HepG2 (cell line): ENCODE results near the gene CD300LF. TPM values are rescaled to one million over a fixed set of nuclear protein-coding genes. Genes with fewer than 3 reads are reported as not detected.

Experiments used
- ATAC-seq: fragments of 200-7000 bp; cut with Tn5 transposase; 3 replicates; pipeline ENCODE4 v1.9.1; 2020; ENCODE audit warnings: mild to moderate bottlenecking, moderate library complexity
- BruUV-seq: library from RNA; stranded (reverse); fragments of 400-500 nt; replicated peaks from 2 replicates; lab custom pipeline; 2021; lab: Mats Ljungman, UMichigan
- CTCF ChIA-PET: fragments of 300-600 bp; formaldehyde crosslinking; extraction: SDS; loops from one replicate; lab custom pipeline; 2021; ENCODE audit warnings: low total read pairs, inconsistent platforms, low intra/inter-chr PET ratio; lab: Yijun Ruan, JAX
- POLR2A ChIA-PET: fragments of 350-600 bp; sonication (Branson Sonifier 250); formaldehyde crosslinking; loops from one replicate; lab custom pipeline; 2020; ENCODE audit warnings: antibody characterized with exemption, inconsistent platforms; lab: Yijun Ruan, JAX
- DNase-seq: peaks from one replicate; pipeline ENCODE4 v3.0.0-alpha.2; 2015; ENCODE audit warnings: low spot score
- FAIRE-seq: peaks from 3 replicates; lab custom pipeline; 2011; peaks lifted over from hg19 to GRCh38; lab: Jason Lieb, UNC
- H2AFZ ChIP-seq: one replicate; pipeline ENCODE4 v1.6.1; 2011; ENCODE audit warnings: low read length, inconsistent platforms
- H3K27ac ChIP-seq: fragments of 300-600 bp; 3 replicates; pipeline ENCODE4 v1.8.0; 2011; ENCODE audit warnings: mixed run types, mild to moderate bottlenecking, mixed read lengths, low read length, inconsistent platforms; ENCODE audit not compliant: insufficient read depth; ENCODE audit errors: extremely low read length
- H3K27me3 ChIP-seq, 2 experiments: fragments of 200-600 bp in 1 of 2; 2 replicates in 1 of 2; 3 replicates in 1 of 2; pipeline versions ENCODE4 v1.6.0 to v1.8.0; 2011; ENCODE audit warnings: low read length in 2 of 2, mild to moderate bottlenecking in 2 of 2, moderate library complexity in 2 of 2, inconsistent platforms in 1 of 2; ENCODE audit not compliant: insufficient read depth in 2 of 2, control insufficient read depth in 1 of 2
- H3K36me3 ChIP-seq, 2 experiments: fragments of 200-600 bp in 1 of 2; replicated peaks in 1 of 2; 2 replicates in 1 of 2; 3 replicates in 1 of 2; pipeline versions ENCODE4 v1.5.1 to v1.8.0; 2011; ENCODE audit warnings: low read length in 2 of 2, inconsistent platforms in 1 of 2; ENCODE audit not compliant: insufficient read depth in 2 of 2, control insufficient read depth in 1 of 2
- H3K4me1 ChIP-seq: 2 replicates; pipeline ENCODE4 v1.5.1; 2012; ENCODE audit warnings: low read length, inconsistent platforms; ENCODE audit not compliant: insufficient read depth
- H3K4me2 ChIP-seq: 2 replicates; pipeline ENCODE4 v1.6.0; 2011; ENCODE audit warnings: low read depth, low read length, inconsistent platforms
- H3K4me3 ChIP-seq, 3 experiments: fragments of 200-600 bp in 1 of 3; sonication (generic), shearing (Covaris generic) in 1 of 3; replicated peaks in 1 of 3; 2 replicates each; pipeline ENCODE4 v1.5.1; 2011 to 2016; ENCODE audit warnings: low read length in 3 of 3, inconsistent platforms in 2 of 3, low read depth in 2 of 3, mild to moderate bottlenecking in 2 of 3, control low read depth in 1 of 3, mixed read lengths in 1 of 3; ENCODE audit not compliant: insufficient read depth in 1 of 3
- H3K79me2 ChIP-seq: one replicate; pipeline ENCODE4 v1.6.1; 2011; ENCODE audit warnings: low read length, inconsistent platforms; ENCODE audit not compliant: insufficient read depth
- H3K9ac ChIP-seq: 2 replicates; pipeline ENCODE4 v1.6.0; 2011; ENCODE audit warnings: mild to moderate bottlenecking, low read depth, low read length, inconsistent platforms; ENCODE audit not compliant: insufficient read depth
- H3K9me3 ChIP-seq: 2 replicates; pipeline ENCODE4 v1.5.1; 2012; ENCODE audit warnings: mild to moderate bottlenecking, low read length
- H4K20me1 ChIP-seq: 2 replicates; pipeline ENCODE4 v1.6.0; 2011; ENCODE audit warnings: inconsistent platforms, mild to moderate bottlenecking, low read length, moderate library complexity; ENCODE audit not compliant: insufficient read depth
- NR2C2 ChIP-seq: sonication (generic); formaldehyde crosslinking; IDR thresholded peaks from 2 replicates; pipeline ENCODE4 v1.4.0; 2020; ENCODE audit warnings: missing genetic modification reagents, mild to moderate bottlenecking, moderate library complexity, borderline replicate concordance
- SAFB2 ChIP-seq: sonication (generic); formaldehyde crosslinking; IDR thresholded peaks from 2 replicates; pipeline ENCODE4 v1.5.1; 2020; ENCODE audit warnings: missing genetic modification reagents, low read depth, mild to moderate bottlenecking, borderline replicate concordance
- TBX3 ChIP-seq: fragments of 450-650 bp; IDR thresholded peaks from 2 replicates; pipeline ENCODE4 v1.6.1; 2017; ENCODE audit warnings: antibody characterized with exemption, mild to moderate bottlenecking, inconsistent platforms, borderline replicate concordance
- ZEB1 ChIP-seq: IDR thresholded peaks from 2 replicates; pipeline ENCODE4 v1.6.1; 2012; ENCODE audit warnings: mild to moderate bottlenecking, low read depth, inconsistent platforms; ENCODE audit not compliant: insufficient replicate concordance
- ZNF17 ChIP-seq: sonication (generic); formaldehyde crosslinking; IDR thresholded peaks from 2 replicates; pipeline ENCODE4 v1.5.0; 2020; ENCODE audit warnings: mild to moderate bottlenecking, missing genetic modification reagents
- ZNF224 ChIP-seq: sonication (generic); formaldehyde crosslinking; IDR thresholded peaks from 2 replicates; pipeline ENCODE4 v1.5.0; 2020; ENCODE audit warnings: mild to moderate bottlenecking, missing genetic modification reagents
- ZNF253 ChIP-seq: sonication (generic); formaldehyde crosslinking; IDR thresholded peaks from 2 replicates; pipeline ENCODE4 v1.8.0; 2022; ENCODE audit warnings: mild to moderate bottlenecking, missing genetic modification reagents, borderline replicate concordance
- ZNF788 ChIP-seq: sonication (generic); formaldehyde crosslinking; IDR thresholded peaks from 2 replicates; pipeline ENCODE4 v1.5.0; 2020; ENCODE audit warnings: mild to moderate bottlenecking, missing genetic modification reagents, borderline replicate concordance
- WGBS: methylation state at CpG from one replicate; pipeline ENCODE4 v1.1.6; 2017; ENCODE audit warnings: low lambda C conversion rate; 5-methylcytosine and 5-hydroxymethylcytosine counted together
- in situ Hi-C: cut with HindIII; loops from 2 replicates; pipeline ENCODE4 v1.10.0; 2017; ENCODE audit warnings: low pct_unique_long_range_greater_than_20kb; ENCODE audit not compliant: extremely low pct_ligation_motif_present
- intact Hi-C: fragments of 100-400 bp; cut with micrococcal nuclease; formaldehyde crosslinking; loops from one replicate; pipeline ENCODE4 v1.10.0; 2022; ENCODE audit not compliant: unreplicated experiment
- polyA plus RNA-seq, 8 experiments: library from polyadenylated mRNA; depleted of rRNA in 3 of 8; stranded (reverse) in 7 of 8; unstranded in 1 of 8; fragments of >200 nt; fragmentation: Illumina TruSeq in 4 of 8; extraction: Trizol in 4 of 8; gene quantifications; 2 replicates each; pipeline versions ENCODE4 v1.2.1 to v1.2.3, GENCODE V29; 2011 to 2016; ENCODE audit warnings: low read depth in 4 of 8, missing spikeins in 1 of 8, mixed read lengths in 1 of 8; ENCODE audit not compliant: insufficient read depth in 1 of 8
- total RNA-seq, 5 experiments: library from RNA; depleted of rRNA; stranded (reverse); fragments of >200 nt; fragmentation: Illumina TruSeq; extraction: Trizol; gene quantifications; 2 replicates each; pipeline ENCODE4 v1.2.3, GENCODE V29; 2016; ENCODE audit warnings: low read depth in 1 of 5
- TF ChIP-seq, protein P1 (sequence below): sonication (generic); formaldehyde crosslinking; IDR thresholded peaks from 2 replicates; pipeline ENCODE4 v1.4.0; 2020; ENCODE audit warnings: mild to moderate bottlenecking, missing genetic modification reagents

CD300LF gene
- total and polyA plus RNA-seq, 2 of the 13 experiments (the other 11 are each of a cell fraction or from before 2014, with no cell fraction given), result not detected

DNA sequence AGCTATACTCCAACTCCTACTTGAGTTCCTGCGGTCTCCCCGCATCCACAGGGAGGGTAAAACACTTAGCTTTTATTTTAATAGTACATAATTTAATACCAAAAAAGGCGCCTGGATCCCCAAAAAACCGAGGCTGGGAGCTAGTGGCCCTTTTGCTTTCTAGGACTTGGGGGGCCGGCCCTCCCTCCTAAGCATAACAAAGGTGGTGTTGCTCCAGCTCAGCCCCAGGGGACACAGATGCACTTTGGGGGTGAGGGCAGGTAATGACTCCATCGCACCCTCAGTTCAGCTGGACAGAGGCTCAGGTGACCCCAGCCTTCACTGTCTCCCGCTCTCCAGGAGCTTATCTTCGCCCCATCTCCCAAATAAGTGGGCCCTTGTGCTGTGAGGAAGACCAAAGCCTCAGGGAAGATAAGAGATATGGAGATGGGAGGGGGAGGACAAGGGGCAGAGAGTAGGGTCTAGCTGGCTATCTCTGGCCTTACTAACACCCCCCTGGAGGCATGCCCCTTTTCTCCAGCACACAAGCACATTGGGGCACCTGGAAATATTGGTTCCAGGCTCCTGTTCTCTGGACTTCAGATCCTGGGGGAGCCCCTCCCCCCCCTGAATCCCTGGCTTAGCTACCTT lies 32.9 kb upstream of the CD300LF start:
- in situ Hi-C loops, result loop anchor here (5.0 kb wide), 1 partner anchor 37 kb away; no protein-coding TSS in a partner anchor

More for the DNA sequence above, 32.9 kb upstream of the CD300LF start:
- peak overlapping the region; percentile 16 for H3K9ac ChIP-seq
- FAIRE-seq (no peak), ATAC-seq (no peak), DNase-seq (no peak)
- H3K27me3 ChIP-seq, result peaks cover 3 to 20% of the 10 kb centered on the region in 2 experiments; a peak in 2 of 5 replicates
- WGBS, result 53% methylated on average over 8 of the region's 8 CpGs
- H3K4me1 ChIP-seq, result peaks cover 59% of the 10 kb centered on the region
- no peaks in the 10 kb centered on the region for H4K20me1 ChIP-seq
- H3K9me3 ChIP-seq, result no peaks in the 10 kb centered on the region
- TF ChIP-seq NR2C2 (CRISPR knock-in tag), result 0 out of 2 replicates have a peak, but pooled peaks have one; percentile 1
- TF ChIP-seq, protein P1, sequence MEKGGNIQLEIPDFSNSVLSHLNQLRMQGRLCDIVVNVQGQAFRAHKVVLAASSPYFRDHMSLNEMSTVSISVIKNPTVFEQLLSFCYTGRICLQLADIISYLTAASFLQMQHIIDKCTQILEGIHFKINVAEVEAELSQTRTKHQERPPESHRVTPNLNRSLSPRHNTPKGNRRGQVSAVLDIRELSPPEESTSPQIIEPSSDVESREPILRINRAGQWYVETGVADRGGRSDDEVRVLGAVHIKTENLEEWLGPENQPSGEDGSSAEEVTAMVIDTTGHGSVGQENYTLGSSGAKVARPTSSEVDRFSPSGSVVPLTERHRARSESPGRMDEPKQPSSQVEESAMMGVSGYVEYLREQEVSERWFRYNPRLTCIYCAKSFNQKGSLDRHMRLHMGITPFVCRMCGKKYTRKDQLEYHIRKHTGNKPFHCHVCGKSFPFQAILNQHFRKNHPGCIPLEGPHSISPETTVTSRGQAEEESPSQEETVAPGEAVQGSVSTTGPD (CRISPR knock-in tag), result no peak
- TF ChIP-seq ZNF788, result 0 out of 2 replicates have a peak, but pooled peaks have one; percentile 26
- no peak for TF ChIP-seq ZNF17 (CRISPR knock-in tag)
- TF ChIP-seq ZNF253 (CRISPR knock-in tag), result 0 out of 2 replicates have a peak, but pooled peaks have one; percentile 19
- no peak for TF ChIP-seq TBX3
- TF ChIP-seq ZEB1, result peak; percentile 9
- 0 out of 2 replicates have a peak, but pooled peaks have one; percentile 25 for TF ChIP-seq SAFB2 (CRISPR knock-in tag)
- TF ChIP-seq ZNF224 (CRISPR knock-in tag), result peak; percentile 49; the same call in 1 of the 2 replicates
- CTCF ChIA-PET, result interaction anchor here (1.3 to 9.0 kb wide), 8 partner anchors 9 to 88 kb away, joined by 4 to 219 read pairs (median 10); partner anchors contain the start of genes NAT9 and RAB37
- H3K36me3 ChIP-seq, result no peaks in the 10 kb centered on the region
- peak overlapping the region in 1 of 3 experiments; percentile 99; a peak in 2 of 6 replicates for H3K4me3 ChIP-seq
- H3K4me2 ChIP-seq, result peak overlapping the region; percentile 99
- no peak overlapping the region for H2AFZ ChIP-seq
- H3K79me2 ChIP-seq, result peaks cover 23% of the 10 kb centered on the region
- intact Hi-C loops, result loop anchor here (1.0 to 2.0 kb wide), 2 partner anchors 25 to 119 kb away; no protein-coding TSS in a partner anchor
- no TSS peak for BruUV-seq
- no peak overlapping the region for H3K27ac ChIP-seq
- POLR2A ChIA-PET, result interaction anchor here (0.6 to 21.5 kb wide), 6 partner anchors 8 to 127 kb away, joined by 3 to 1459 read pairs (median 12); partner anchors contain the start of genes FDXR, NAT9 and RAB37
